Body of pancreas (tissue), 4 donors: ENCODE measurements around the gene NGEF.

Source experiments
- CTCF ChIP-seq, 7 experiments: fragments of 450-650 bp in 4 of 7; fragments of 200-600 bp in 3 of 7; sonication (generic) in 3 of 7; IDR thresholded peaks; one replicate each; pipeline ENCODE4 v1.5.1; 2016 to 2019; ENCODE audit warnings: antibody characterized with exemption in 7 of 7
- POLR2A ChIP-seq, 3 donors: fragments of 450-650 bp; IDR thresholded peaks; one replicate each; pipeline ENCODE4 v1.6.1; 2016; ENCODE audit warnings: antibody characterized with exemption in 3 of 3, mild to moderate bottlenecking in 2 of 3

GRCh38 chr2:232981356-232981755 lies 31.7 kb downstream of the NGEF start:
- TF ChIP-seq CTCF (IDR thresholded peaks at IDR 0.05) (no peak), POLR2A (IDR thresholded peaks at IDR 0.05) (no peak)
